ENCODE results near the gene CST8.
A peak's percentile ranks its signal among the peaks of the same experiment; 100 is the strongest.
"Not testable (repeated sequence)": the region's sequence is repeated elsewhere in the genome, so short reads cannot be mapped to it uniquely, and the experiment has no call there.

Gene CST8

GRCh38 chr20:23490817-23491216 is at the start of gene CST8:
Gene CST8, plus strand, starts transcription at chr20:23491117. Its CDS starts 551 bp downstream, at chr20:23491668.
- no peak for DNase-seq (ENCODE audit: low spot score)

GRCh38 chr20:23441850-23442313 is 49.0 kb upstream of the CST8 start:
- peak; percentile 69 for DNase-seq (ENCODE audit: low spot score)

GRCh38 chr20:23442436-23442835 is 48.5 kb upstream of the CST8 start:
- DNase-seq (ENCODE audit: low spot score): no peak

GRCh38 chr20:23444859-23445258 is 46.1 kb upstream of the CST8 start:
- no peak for DNase-seq (ENCODE audit: low spot score)

- no peak for DNase-seq (ENCODE audit: low spot score)
Observed at GRCh38 chr20:23445596-23446217, 45.2 kb upstream of the CST8 start.

GRCh38 chr20:23446505-23446904 is 44.4 kb upstream of the CST8 start:
- peak; percentile 16 for DNase-seq (ENCODE audit: low spot score)

- DNase-seq (ENCODE audit: low spot score): no peak
Observed at GRCh38 chr20:23448167-23448566, 42.8 kb upstream of the CST8 start.

GRCh38 chr20:23449421-23449820 is 41.5 kb upstream of the CST8 start:
- DNase-seq (ENCODE audit: low spot score): no peak

- no peak for DNase-seq (ENCODE audit: low spot score)
Observed at GRCh38 chr20:23450877-23451276, 40.0 kb upstream of the CST8 start.

GRCh38 chr20:23451956-23452487 is 38.9 kb upstream of the CST8 start:
- DNase-seq (ENCODE audit: low spot score): no peak

- DNase-seq (ENCODE audit: low spot score): no peak
Observed at GRCh38 chr20:23452776-23453175, 38.1 kb upstream of the CST8 start, which contains the start of gene CST11. Gene CST11, minus strand, starts transcription at chr20:23452876. Its CDS starts 65 bp downstream, at chr20:23452811.

- no peak for DNase-seq (ENCODE audit: low spot score)
Observed at GRCh38 chr20:23453549-23454543, 37.1 kb upstream of the CST8 start.

- DNase-seq (ENCODE audit: low spot score): no peak
Observed at GRCh38 chr20:23454816-23455215, 36.1 kb upstream of the CST8 start.

- DNase-seq (ENCODE audit: low spot score): no peak
Observed at GRCh38 chr20:23455639-23456038, 35.3 kb upstream of the CST8 start.

GRCh38 chr20:23456409-23456808 is 34.5 kb upstream of the CST8 start:
- peak; percentile 37 for DNase-seq (ENCODE audit: low spot score)

GRCh38 chr20:23456873-23457272 is 34.0 kb upstream of the CST8 start:
- DNase-seq (ENCODE audit: low spot score): peak; percentile 12

- DNase-seq (ENCODE audit: low spot score): no peak
Observed at GRCh38 chr20:23459461-23460150, 31.3 kb upstream of the CST8 start.

GRCh38 chr20:23461180-23461579 is 29.7 kb upstream of the CST8 start:
- DNase-seq (ENCODE audit: low spot score): no peak

- not testable (repeated sequence) for DNase-seq (ENCODE audit: low spot score)
Observed at GRCh38 chr20:23466961-23467360, 24.0 kb upstream of the CST8 start.

GRCh38 chr20:23472306-23472705 is 18.6 kb upstream of the CST8 start:
- not testable (repeated sequence) for DNase-seq (ENCODE audit: low spot score)

GRCh38 chr20:23473293-23473692 is 17.6 kb upstream of the CST8 start:
- DNase-seq (ENCODE audit: low spot score): not testable (repeated sequence)

- DNase-seq (ENCODE audit: low spot score): no peak
Observed at GRCh38 chr20:23475395-23475794, 15.5 kb upstream of the CST8 start.
